HG03571 (cell line): ENCODE measurements around the gene NUDT13.

ENCODE experiments used
- ATAC-seq: cut with Tn5 transposase; IDR thresholded peaks from one replicate; pipeline ENCODE4 v1.9.1; 2021; ENCODE audit not compliant: unreplicated experiment

NUDT13 gene

GRCh38 chr10:73161662-73162061 is 51.4 kb downstream of the NUDT13 start:
- no peak for ATAC-seq

GRCh38 chr10:73163096-73163495 is 52.8 kb downstream of the NUDT13 start:
- ATAC-seq, result no peak

- ATAC-seq, result no peak
Observed at GRCh38 chr10:73166972-73167371, 56.7 kb downstream of the NUDT13 start.

GRCh38 chr10:73167458-73167782 is 57.2 kb downstream of the NUDT13 start:
- no peak for ATAC-seq

- ATAC-seq, result peak; percentile 90
Observed at GRCh38 chr10:73167783-73168464, 57.7 kb downstream of the NUDT13 start, which contains the start of the genes ECD and FAM149B1. Gene ECD, minus strand, starts transcription at chr10:73168008. Its CDS starts 4,071 bp downstream, at chr10:73163937. Gene FAM149B1, plus strand, starts transcription at chr10:73168119. Its CDS starts 221 bp downstream, at chr10:73168340.

- ATAC-seq, result peak; percentile 18
Observed at GRCh38 chr10:73168465-73168803, 58.2 kb downstream of the NUDT13 start.

- ATAC-seq, result no peak
Observed at GRCh38 chr10:73169320-73169719, 59.1 kb downstream of the NUDT13 start.

GRCh38 chr10:73172867-73173266 is 62.6 kb downstream of the NUDT13 start:
- no peak for ATAC-seq

GRCh38 chr10:73174148-73174925 is 64.1 kb downstream of the NUDT13 start:
- no peak for ATAC-seq
